Caco-2 (cell line): ENCODE measurements around the gene PPIE. TPM values are rescaled to one million over a fixed set of nuclear protein-coding genes. Genes with fewer than 3 reads are reported as not detected.
A peak's percentile ranks its signal among the peaks of the same experiment; 100 is the strongest.
"Not testable (repeated sequence)": the region's sequence is repeated elsewhere in the genome, so short reads cannot be mapped to it uniquely, and the experiment has no call there.

Source experiments
- BruUV-seq: library from RNA; stranded (reverse); fragments of 400-500 nt; replicated peaks from 2 replicates; lab custom pipeline; 2021; lab: Mats Ljungman, UMichigan
- CTCF ChIA-PET: fragments of 300-600 bp; sonication (Branson Sonifier 250); formaldehyde crosslinking; loops from one replicate; lab custom pipeline; 2022; ENCODE audit warnings: antibody characterized with exemption; lab: Charles Lee
- POLR2A ChIA-PET: fragments of 300-600 bp; sonication (Branson Sonifier 250); formaldehyde crosslinking; loops from one replicate; lab custom pipeline; 2022; ENCODE audit warnings: antibody characterized with exemption; lab: Charles Lee
- DNase-seq, 2 experiments: peaks; one replicate each; pipeline versions ENCODE4 v3.0.0 to v3.0.0-alpha.2; 2020 to 2022
- H3K27me3 ChIP-seq: replicated peaks from 2 replicates; pipeline ENCODE4 v1.6.0; 2011; ENCODE audit warnings: low read length; ENCODE audit not compliant: control insufficient read depth, insufficient read depth
- H3K36me3 ChIP-seq: 2 replicates; pipeline ENCODE4 v1.5.1; 2011; ENCODE audit warnings: low read length; ENCODE audit not compliant: control insufficient read depth, insufficient read depth
- H3K4me1 ChIP-seq: fragments of 250-450 bp; sonication (Bioruptor Pico); 2 replicates; pipeline ENCODE4 v1.5.1; 2020; ENCODE audit warnings: mild to moderate bottlenecking
- H3K4me3 ChIP-seq: 2 replicates; pipeline ENCODE4 v1.5.1; 2011; ENCODE audit warnings: low read depth, mild to moderate bottlenecking, control low read depth, low read length
- H3K9me3 ChIP-seq: fragments of 250-450 bp; sonication (Bioruptor Pico); 2 replicates; pipeline ENCODE4 v1.5.1; 2020; ENCODE audit warnings: mild to moderate bottlenecking, moderate library complexity
- H3K27ac Mint-ChIP-seq: one replicate; pipeline ENCODE4 v1.8.0; 2022; ENCODE audit warnings: mixed read lengths; ENCODE audit not compliant: unreplicated experiment
- H3K27me3 Mint-ChIP-seq: one replicate; pipeline ENCODE4 v1.8.0; 2022; ENCODE audit warnings: mixed read lengths; ENCODE audit not compliant: insufficient read depth, unreplicated experiment
- H3K36me3 Mint-ChIP-seq: one replicate; pipeline ENCODE4 v1.8.0; 2022; ENCODE audit warnings: mild to moderate bottlenecking, mixed read lengths; ENCODE audit not compliant: insufficient read depth, unreplicated experiment
- H3K4me1 Mint-ChIP-seq: one replicate; pipeline ENCODE4 v1.8.0; 2022; ENCODE audit warnings: low read depth, mixed read lengths; ENCODE audit not compliant: unreplicated experiment
- H3K4me3 Mint-ChIP-seq: one replicate; pipeline ENCODE4 v1.8.0; 2022; ENCODE audit warnings: mild to moderate bottlenecking, moderate library complexity, mixed read lengths; ENCODE audit not compliant: unreplicated experiment
- H3K9me3 Mint-ChIP-seq: one replicate; pipeline ENCODE4 v1.8.0; 2022; ENCODE audit warnings: mixed read lengths; ENCODE audit not compliant: unreplicated experiment
- intact Hi-C: fragments of 100-400 bp; cut with micrococcal nuclease; formaldehyde crosslinking; loops from one replicate; pipeline ENCODE4 v1.10.0; 2022; ENCODE audit not compliant: unreplicated experiment
- total RNA-seq: library from RNA; stranded (reverse); gene quantifications from 2 replicates; pipeline ENCODE4 v1.2.3, GENCODE V29; 2022
- TF ChIP-seq, protein P1 (sequence below), 2 experiments: fragments of 200-600 bp in 1 of 2; IDR thresholded peaks; 1 replicate in 1 of 2; 2 replicates in 1 of 2; pipeline versions ENCODE4 v1.5.1 to v1.8.0; 2011 to 2022; ENCODE audit warnings: antibody characterized with exemption in 1 of 2, control low read depth in 1 of 2, inconsistent platforms in 1 of 2, low read depth in 1 of 2, low read length in 1 of 2, mild to moderate bottlenecking in 1 of 2, moderate library complexity in 1 of 2; ENCODE audit not compliant: insufficient read depth in 1 of 2, severe bottlenecking in 1 of 2, unreplicated experiment in 1 of 2

PPIE gene
- total RNA-seq, 1 experiment from 2014 or later, result 39.2 TPM

DNA sequence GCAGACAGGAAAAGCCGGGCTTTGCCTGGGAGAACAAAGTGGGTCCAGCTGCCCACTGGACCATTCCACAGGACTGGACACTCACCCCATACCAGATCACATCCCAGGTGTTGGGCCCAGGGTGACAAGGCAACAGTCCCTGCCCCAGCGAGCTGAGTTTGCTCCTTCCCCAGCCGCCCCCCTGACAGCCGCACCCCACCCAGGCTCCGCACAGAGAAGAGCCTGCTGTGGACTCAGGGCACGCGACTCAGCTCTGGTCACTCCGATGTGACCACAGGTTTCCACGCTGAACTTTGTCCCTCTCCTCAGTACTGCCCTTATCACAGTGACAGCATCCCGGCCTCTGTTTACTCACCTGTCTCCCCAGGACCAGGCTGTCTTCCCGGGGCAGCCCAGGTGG, 48.8 kb downstream of the PPIE start:
- Histone ChIP-seq H3K27me3 (no peaks in the 10 kb centered on the region), H3K36me3 (no peaks in the 10 kb centered on the region), H3K4me1 (no peaks in the 10 kb centered on the region), H3K9me3 (no peaks in the 10 kb centered on the region), H3K4me3 (peak overlapping the region; percentile 67)
- TF ChIP-seq, protein P1, sequence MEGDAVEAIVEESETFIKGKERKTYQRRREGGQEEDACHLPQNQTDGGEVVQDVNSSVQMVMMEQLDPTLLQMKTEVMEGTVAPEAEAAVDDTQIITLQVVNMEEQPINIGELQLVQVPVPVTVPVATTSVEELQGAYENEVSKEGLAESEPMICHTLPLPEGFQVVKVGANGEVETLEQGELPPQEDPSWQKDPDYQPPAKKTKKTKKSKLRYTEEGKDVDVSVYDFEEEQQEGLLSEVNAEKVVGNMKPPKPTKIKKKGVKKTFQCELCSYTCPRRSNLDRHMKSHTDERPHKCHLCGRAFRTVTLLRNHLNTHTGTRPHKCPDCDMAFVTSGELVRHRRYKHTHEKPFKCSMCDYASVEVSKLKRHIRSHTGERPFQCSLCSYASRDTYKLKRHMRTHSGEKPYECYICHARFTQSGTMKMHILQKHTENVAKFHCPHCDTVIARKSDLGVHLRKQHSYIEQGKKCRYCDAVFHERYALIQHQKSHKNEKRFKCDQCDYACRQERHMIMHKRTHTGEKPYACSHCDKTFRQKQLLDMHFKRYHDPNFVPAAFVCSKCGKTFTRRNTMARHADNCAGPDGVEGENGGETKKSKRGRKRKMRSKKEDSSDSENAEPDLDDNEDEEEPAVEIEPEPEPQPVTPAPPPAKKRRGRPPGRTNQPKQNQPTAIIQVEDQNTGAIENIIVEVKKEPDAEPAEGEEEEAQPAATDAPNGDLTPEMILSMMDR (IDR thresholded peaks at IDR 0.05; ENCODE audit: insufficient read depth in 1 of 2, low read depth in 1 of 2, low read length in 1 of 2, severe bottlenecking in 1 of 2, unreplicated experiment in 1 of 2), result no peak
- H3K4me1 Mint-ChIP-seq, result no peaks in the 10 kb centered on the region
- ChIA-PET CTCF (interaction anchor here (1.0 kb wide), 1 partner anchor 12 kb away, joined by 5 read pairs; no protein-coding TSS in a partner anchor), POLR2A (interaction anchor here (0.6 kb wide), 1 partner anchor 12 kb away, joined by 3 read pairs; no protein-coding TSS in a partner anchor)
- no peak overlapping the region for H3K27ac Mint-ChIP-seq
- DNase-seq, result no peak
- H3K36me3 Mint-ChIP-seq, result peaks cover 6% of the 10 kb centered on the region
- intact Hi-C loops, result no loop called here
- H3K4me3 Mint-ChIP-seq, result peak overlapping the region; percentile 61
- no TSS peak for BruUV-seq
- no peaks in the 10 kb centered on the region for H3K27me3 Mint-ChIP-seq
- no peaks in the 10 kb centered on the region for H3K9me3 Mint-ChIP-seq

DNA sequence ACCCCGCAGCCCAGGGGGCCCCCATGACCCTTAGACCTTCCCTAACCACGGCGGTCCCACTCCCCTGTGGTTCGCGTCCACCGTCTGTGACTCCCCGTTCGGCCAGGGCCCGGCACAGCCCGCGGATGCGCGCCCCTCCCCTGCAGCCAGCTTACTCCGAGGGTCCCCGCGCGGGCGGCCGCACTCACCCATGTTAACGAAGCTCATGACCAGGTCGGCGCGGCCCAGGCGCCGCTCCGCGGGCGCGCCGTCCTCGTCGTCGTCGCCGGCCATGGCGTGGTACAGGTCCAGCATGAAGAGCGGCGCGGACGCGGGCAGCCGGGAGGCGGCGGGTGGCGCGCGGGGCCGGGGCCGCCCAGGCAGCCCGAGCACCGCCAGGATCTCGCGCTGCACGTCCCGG, 49.3 kb downstream of the PPIE start:
- H3K27ac Mint-ChIP-seq, H3K27me3 Mint-ChIP-seq, DNase-seq, H3K4me1 ChIP-seq, H3K9me3 Mint-ChIP-seq, BruUV-seq, CTCF ChIA-PET, H3K36me3 ChIP-seq, H3K36me3 Mint-ChIP-seq, H3K4me1 Mint-ChIP-seq, H3K9me3 ChIP-seq, H3K27me3 ChIP-seq, intact Hi-C loops: not testable (repeated sequence)
- POLR2A ChIA-PET, result interaction anchor here (0.6 kb wide), 1 partner anchor 113 kb away, joined by 3 read pairs; no protein-coding TSS in a partner anchor
- H3K4me3 Mint-ChIP-seq, result peak overlapping the region; percentile 61
- H3K4me3 ChIP-seq, result peak overlapping the region; percentile 67

DNA sequence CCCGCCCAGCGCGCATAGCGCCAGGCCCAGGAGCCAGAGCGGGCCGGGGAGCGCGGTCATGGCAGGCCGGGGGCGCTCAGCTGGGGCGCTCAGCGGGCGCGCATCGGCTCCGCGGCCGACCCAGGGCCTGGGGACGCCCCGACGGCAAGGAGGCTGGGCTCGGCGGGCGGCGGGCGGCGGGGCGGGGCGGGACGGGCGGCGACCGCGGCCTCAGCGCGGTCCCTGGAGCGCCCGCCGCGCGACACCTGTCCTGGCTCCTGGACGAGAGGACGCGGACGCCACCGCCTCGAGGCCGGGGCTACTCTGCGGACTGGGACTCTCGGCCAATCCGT, 49.7 kb downstream of the PPIE start:
- Mint-ChIP-seq H3K27ac (no peak overlapping the region), H3K27me3 (no peaks in the 10 kb centered on the region), H3K9me3 (no peaks in the 10 kb centered on the region), H3K36me3 (peaks cover 6% of the 10 kb centered on the region), H3K4me3 (peak overlapping the region; percentile 86), H3K4me1 (no peaks in the 10 kb centered on the region)
- DNase-seq, result no peak
- TF ChIP-seq, protein P1 (IDR thresholded peaks at IDR 0.05; ENCODE audit: insufficient read depth in 1 of 2, low read depth in 1 of 2, low read length in 1 of 2, severe bottlenecking in 1 of 2, unreplicated experiment in 1 of 2), result no peak
- CTCF ChIA-PET, result no interaction called here
- H3K27me3 ChIP-seq, result no peaks in the 10 kb centered on the region
- H3K36me3 ChIP-seq, result no peaks in the 10 kb centered on the region
- BruUV-seq, result no TSS peak
- intact Hi-C loops, result no loop called here
- no peaks in the 10 kb centered on the region for H3K4me1 ChIP-seq
- peak overlapping the region; percentile 67 for H3K4me3 ChIP-seq
- POLR2A ChIA-PET, result interaction anchor here (0.6 kb wide), 1 partner anchor 113 kb away, joined by 3 read pairs; no protein-coding TSS in a partner anchor
- H3K9me3 ChIP-seq, result no peaks in the 10 kb centered on the region
